ENCODE data around the gene DSCAM.

Gene DSCAM

DNA sequence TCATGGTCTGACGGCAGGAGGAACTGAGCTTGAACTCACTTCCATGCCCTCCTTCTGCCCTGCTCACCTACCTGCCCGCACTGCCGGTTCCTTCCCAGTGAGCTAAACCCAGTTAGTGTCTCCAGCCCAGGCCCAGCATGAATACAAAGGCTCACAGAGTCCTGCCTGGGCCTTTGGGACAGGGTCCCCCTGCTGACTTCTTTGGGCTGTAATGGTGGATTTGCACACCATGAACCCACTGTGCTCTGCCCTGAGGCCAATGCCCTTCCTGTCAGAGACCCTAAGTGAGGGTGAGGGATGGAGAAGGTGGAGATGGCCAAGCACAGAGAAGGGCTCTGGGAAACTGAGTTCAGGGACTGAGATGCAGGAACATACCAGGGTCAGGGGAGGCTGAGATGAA is 826.3 kb downstream of the DSCAM start:
- H3K27ac ChIP-seq (ENCODE audit: low read depth, low read length, severe bottlenecking) = no peak overlapping the region
- no peak overlapping the region for H3K4me3 ChIP-seq (ENCODE audit: extremely low read depth, insufficient read depth, low read length, poor library complexity, severe bottlenecking)
- H3K9me3 ChIP-seq (ENCODE audit: control insufficient read depth, low read length) = no peaks in the 10 kb centered on the region
- H3K36me3 ChIP-seq (ENCODE audit: control insufficient read depth, insufficient read depth, low read length) = no peaks in the 10 kb centered on the region
- no peaks in the 10 kb centered on the region for H3K4me1 ChIP-seq (ENCODE audit: control insufficient read depth, insufficient read depth, low read length, poor library complexity, severe bottlenecking)
- WGBS, 2 experiments (ENCODE audit: insufficient coverage in 2 of 2) = 78 to 92% methylated on average over 3 of the region's 3 CpGs

DNA sequence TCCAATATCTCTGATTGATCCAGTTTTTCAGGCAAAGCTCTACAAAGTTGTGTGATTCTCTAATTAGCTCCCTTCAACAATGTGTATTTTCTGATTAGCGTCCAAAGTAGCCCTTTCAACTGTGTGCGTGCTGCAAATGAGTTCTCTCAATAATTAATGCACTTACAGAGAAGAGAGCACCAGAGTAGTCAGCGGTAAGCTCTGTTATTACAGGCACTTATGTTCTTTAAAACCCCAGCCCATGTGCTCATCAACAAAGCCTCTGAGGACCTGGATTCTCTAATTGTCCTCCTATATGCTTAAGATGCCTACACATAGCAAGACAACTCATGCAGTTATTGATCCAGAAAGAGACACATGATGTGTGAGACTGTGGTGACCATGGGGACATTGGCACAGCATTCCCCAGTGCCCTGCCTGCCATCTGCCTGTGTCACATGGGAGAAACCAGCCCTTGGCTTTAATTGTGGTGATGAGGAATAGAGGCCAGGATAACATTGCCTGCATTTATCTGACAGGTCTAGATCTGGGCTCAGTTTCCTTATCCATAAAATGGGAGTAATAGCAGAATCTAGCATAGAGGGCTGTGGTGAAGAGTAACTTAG is 828.0 kb downstream of the DSCAM start:
- Histone ChIP-seq H3K27ac (ENCODE audit: low read depth, low read length, severe bottlenecking) (no peak overlapping the region), H3K9me3 (ENCODE audit: control insufficient read depth, low read length) (no peaks in the 10 kb centered on the region), H3K4me3 (ENCODE audit: extremely low read depth, insufficient read depth, low read length, poor library complexity, severe bottlenecking) (no peak overlapping the region), H3K36me3 (ENCODE audit: control insufficient read depth, insufficient read depth, low read length) (no peaks in the 10 kb centered on the region), H3K4me1 (ENCODE audit: control insufficient read depth, insufficient read depth, low read length, poor library complexity, severe bottlenecking) (no peaks in the 10 kb centered on the region)
- WGBS, 2 experiments (ENCODE audit: insufficient coverage in 2 of 2) = 95 to 100% methylated on average over 1 to 3 of the region's 3 CpGs

GRCh38 chr21:40016667-40017066 is 830.3 kb downstream of the DSCAM start:
- H3K36me3 ChIP-seq (ENCODE audit: control insufficient read depth, insufficient read depth, low read length) = no peaks in the 10 kb centered on the region
- WGBS, 2 experiments (ENCODE audit: insufficient coverage in 2 of 2) = 92 to 95% methylated on average over 5 to 7 of the region's 8 CpGs
- H3K9me3 ChIP-seq (ENCODE audit: control insufficient read depth, low read length) = no peaks in the 10 kb centered on the region
- H3K4me1 ChIP-seq (ENCODE audit: control insufficient read depth, insufficient read depth, low read length, poor library complexity, severe bottlenecking) = no peaks in the 10 kb centered on the region
- H3K4me3 ChIP-seq (ENCODE audit: extremely low read depth, insufficient read depth, low read length, poor library complexity, severe bottlenecking) = no peak overlapping the region
- H3K27ac ChIP-seq (ENCODE audit: low read depth, low read length, severe bottlenecking) = no peak overlapping the region

DNA sequence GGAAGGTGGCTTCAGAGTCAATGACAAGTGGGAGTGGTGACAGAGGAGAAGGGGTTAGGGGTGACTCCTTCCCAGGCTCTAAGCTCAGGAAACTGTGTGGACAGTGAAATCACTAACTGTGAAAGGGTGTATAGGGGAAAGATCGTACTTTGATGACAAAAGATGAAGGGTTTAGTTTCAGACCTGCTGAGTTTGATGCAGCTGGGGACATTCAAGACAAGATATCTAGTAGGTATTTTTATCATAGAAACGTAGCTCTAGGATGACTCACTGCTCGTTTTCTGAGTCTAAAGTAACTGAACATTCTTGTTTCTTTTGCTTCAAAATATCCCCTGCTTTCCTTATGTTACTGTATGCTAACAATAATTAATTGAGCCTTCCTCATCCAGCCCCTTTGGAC is 830.7 kb downstream of the DSCAM start:
- no peak overlapping the region for H3K27ac ChIP-seq (ENCODE audit: low read depth, low read length, severe bottlenecking)
- WGBS, 2 experiments (ENCODE audit: insufficient coverage in 2 of 2) = 90 to 100% methylated on average over 1 to 2 of the region's 3 CpGs
- no peaks in the 10 kb centered on the region for H3K36me3 ChIP-seq (ENCODE audit: control insufficient read depth, insufficient read depth, low read length)
- H3K4me3 ChIP-seq (ENCODE audit: extremely low read depth, insufficient read depth, low read length, poor library complexity, severe bottlenecking) = no peak overlapping the region
- H3K9me3 ChIP-seq (ENCODE audit: control insufficient read depth, low read length) = no peaks in the 10 kb centered on the region
- no peaks in the 10 kb centered on the region for H3K4me1 ChIP-seq (ENCODE audit: control insufficient read depth, insufficient read depth, low read length, poor library complexity, severe bottlenecking)

DNA sequence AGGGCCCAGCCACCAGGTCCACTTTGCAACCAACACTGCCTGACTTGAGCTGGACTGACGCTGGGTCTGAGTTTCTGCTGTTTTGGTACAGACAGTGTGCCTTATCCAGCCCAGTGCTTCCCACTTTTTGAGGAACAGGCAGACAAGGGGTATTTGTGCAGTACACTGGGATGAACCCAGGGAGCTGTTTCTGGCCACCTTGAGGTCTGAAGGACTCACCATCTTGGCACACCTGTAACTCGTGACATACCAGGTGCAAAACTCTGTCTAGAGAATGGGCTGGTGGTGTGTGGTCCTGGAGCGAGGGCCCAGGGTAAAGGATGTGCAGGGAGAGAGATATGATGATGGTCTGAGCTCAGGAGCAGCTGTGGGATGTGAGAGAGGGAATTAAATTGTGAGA is 831.1 kb downstream of the DSCAM start:
- WGBS, 2 experiments (ENCODE audit: insufficient coverage in 2 of 2) = 82 to 83% methylated on average over 3 of the region's 3 CpGs
- H3K9me3 ChIP-seq (ENCODE audit: control insufficient read depth, low read length) = no peaks in the 10 kb centered on the region
- H3K36me3 ChIP-seq (ENCODE audit: control insufficient read depth, insufficient read depth, low read length) = no peaks in the 10 kb centered on the region
- no peaks in the 10 kb centered on the region for H3K4me1 ChIP-seq (ENCODE audit: control insufficient read depth, insufficient read depth, low read length, poor library complexity, severe bottlenecking)
- no peak overlapping the region for H3K4me3 ChIP-seq (ENCODE audit: extremely low read depth, insufficient read depth, low read length, poor library complexity, severe bottlenecking)
- H3K27ac ChIP-seq (ENCODE audit: low read depth, low read length, severe bottlenecking) = no peak overlapping the region

GRCh38 chr21:40014394-40014793 is 832.6 kb downstream of the DSCAM start:
- 79 to 91% methylated on average over 6 to 8 of the region's 9 CpGs for WGBS, 2 experiments (ENCODE audit: insufficient coverage in 2 of 2)
- H3K9me3 ChIP-seq (ENCODE audit: control insufficient read depth, low read length) = no peaks in the 10 kb centered on the region
- H3K27ac ChIP-seq (ENCODE audit: low read depth, low read length, severe bottlenecking) = no peak overlapping the region
- H3K4me3 ChIP-seq (ENCODE audit: extremely low read depth, insufficient read depth, low read length, poor library complexity, severe bottlenecking) = no peak overlapping the region
- H3K4me1 ChIP-seq (ENCODE audit: control insufficient read depth, insufficient read depth, low read length, poor library complexity, severe bottlenecking) = no peaks in the 10 kb centered on the region
- H3K36me3 ChIP-seq (ENCODE audit: control insufficient read depth, insufficient read depth, low read length) = no peaks in the 10 kb centered on the region

DNA sequence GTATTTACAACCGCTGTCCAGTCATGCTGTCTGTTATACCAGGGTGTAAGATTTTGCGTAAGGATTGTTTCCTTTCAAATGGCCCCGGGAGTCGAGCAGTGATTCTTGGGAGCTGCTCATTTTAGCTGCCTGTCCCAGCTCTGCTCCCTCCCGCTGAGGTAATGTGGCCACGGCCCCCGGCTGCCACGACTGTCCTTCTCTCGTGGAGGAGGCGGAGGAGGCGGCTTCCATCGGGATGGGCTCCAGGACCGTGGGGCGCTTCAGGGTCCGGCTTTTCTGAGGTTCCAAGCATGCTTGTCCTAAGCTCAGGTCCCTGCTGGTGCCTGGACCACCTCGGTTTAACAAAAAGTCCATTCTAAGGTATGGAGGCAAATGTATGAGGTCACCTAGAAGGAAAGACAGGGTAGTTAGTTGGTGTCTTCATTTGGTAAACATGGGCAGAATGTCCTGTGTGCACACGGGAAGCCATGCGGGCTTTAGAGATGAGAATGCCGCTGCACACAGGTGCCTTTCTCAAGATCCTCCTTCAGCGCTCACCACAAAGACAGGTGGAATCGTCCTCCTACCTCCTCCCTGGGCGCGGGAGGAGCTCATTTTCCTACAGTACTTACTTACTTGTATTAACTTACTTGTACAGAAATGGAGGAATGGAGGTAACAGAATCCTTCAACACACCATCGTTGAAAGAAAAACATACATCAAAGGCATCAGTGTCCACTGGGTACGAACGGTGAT is 833.8 kb downstream of the DSCAM start:
- no peaks in the 10 kb centered on the region for H3K4me1 ChIP-seq (ENCODE audit: control insufficient read depth, insufficient read depth, low read length, poor library complexity, severe bottlenecking)
- no peak overlapping the region for H3K27ac ChIP-seq (ENCODE audit: low read depth, low read length, severe bottlenecking)
- H3K36me3 ChIP-seq (ENCODE audit: control insufficient read depth, insufficient read depth, low read length) = no peaks in the 10 kb centered on the region
- H3K9me3 ChIP-seq (ENCODE audit: control insufficient read depth, low read length) = no peaks in the 10 kb centered on the region
- 91 to 93% methylated on average over 13 to 20 of the region's 26 CpGs for WGBS, 2 experiments (ENCODE audit: insufficient coverage in 2 of 2)
- H3K4me3 ChIP-seq (ENCODE audit: extremely low read depth, insufficient read depth, low read length, poor library complexity, severe bottlenecking) = no peak overlapping the region

DNA sequence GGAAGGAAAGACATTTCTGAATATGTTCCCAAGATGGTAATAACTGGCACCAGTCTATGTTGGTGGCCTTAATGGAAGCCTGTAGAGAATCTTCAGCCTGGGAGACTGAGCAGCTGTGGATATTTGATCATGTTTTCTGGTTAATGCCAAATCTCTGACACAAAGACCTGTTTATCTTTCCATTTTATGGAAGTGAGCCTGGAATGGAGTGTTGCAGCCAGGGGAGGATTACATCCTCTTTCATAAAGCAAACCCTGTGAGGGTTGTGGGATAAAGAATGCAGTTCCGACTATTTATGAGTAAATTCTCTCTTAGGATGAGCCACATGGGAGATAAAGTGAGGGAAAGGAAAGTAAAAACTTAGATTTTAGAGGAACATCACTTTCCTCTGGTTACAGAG is 835.6 kb downstream of the DSCAM start:
- no peak overlapping the region for H3K4me3 ChIP-seq (ENCODE audit: extremely low read depth, insufficient read depth, low read length, poor library complexity, severe bottlenecking)
- 100% methylated on average over 1 of the region's 1 CpG; no CpG with 5 or more reads in 1 of the 2 experiments for WGBS, 2 experiments (ENCODE audit: insufficient coverage in 2 of 2)
- no peaks in the 10 kb centered on the region for H3K9me3 ChIP-seq (ENCODE audit: control insufficient read depth, low read length)
- H3K4me1 ChIP-seq (ENCODE audit: control insufficient read depth, insufficient read depth, low read length, poor library complexity, severe bottlenecking) = no peaks in the 10 kb centered on the region
- no peaks in the 10 kb centered on the region for H3K36me3 ChIP-seq (ENCODE audit: control insufficient read depth, insufficient read depth, low read length)
- no peak overlapping the region for H3K27ac ChIP-seq (ENCODE audit: low read depth, low read length, severe bottlenecking)

- 89 to 100% methylated on average over 1 of the region's 1 CpG for WGBS, 2 experiments (ENCODE audit: insufficient coverage in 2 of 2)
Observed at GRCh38 chr21:40002978-40003377, 844.0 kb downstream of the DSCAM start.

GRCh38 chr21:39984286-39984991 is 862.5 kb downstream of the DSCAM start:
- Histone ChIP-seq H3K4me3 (ENCODE audit: extremely low read depth, insufficient read depth, low read length, poor library complexity, severe bottlenecking) (no peak overlapping the region), H3K4me1 (ENCODE audit: control insufficient read depth, insufficient read depth, low read length, poor library complexity, severe bottlenecking) (no peaks in the 10 kb centered on the region), H3K36me3 (ENCODE audit: control insufficient read depth, insufficient read depth, low read length) (no peaks in the 10 kb centered on the region), H3K9me3 (ENCODE audit: control insufficient read depth, low read length) (no peaks in the 10 kb centered on the region), H3K27ac (ENCODE audit: low read depth, low read length, severe bottlenecking) (no peak overlapping the region)
- 88 to 95% methylated on average over 16 to 17 of the region's 19 CpGs for WGBS, 2 experiments (ENCODE audit: insufficient coverage in 2 of 2)

More at GRCh38 chr21:40002978-40003377, 844.0 kb downstream of the DSCAM start:
- H3K4me1 ChIP-seq (ENCODE audit: control insufficient read depth, insufficient read depth, low read length, poor library complexity, severe bottlenecking) = no peaks in the 10 kb centered on the region
- no peak overlapping the region for H3K4me3 ChIP-seq (ENCODE audit: extremely low read depth, insufficient read depth, low read length, poor library complexity, severe bottlenecking)
- H3K27ac ChIP-seq (ENCODE audit: low read depth, low read length, severe bottlenecking) = no peak overlapping the region
- no peaks in the 10 kb centered on the region for H3K36me3 ChIP-seq (ENCODE audit: control insufficient read depth, insufficient read depth, low read length)
- H3K9me3 ChIP-seq (ENCODE audit: control insufficient read depth, low read length) = no peaks in the 10 kb centered on the region
